ENCODE results near the gene TDRD3. TPM values are rescaled to one million over a fixed set of nuclear protein-coding genes. Genes with fewer than 3 reads are reported as not detected.

TDRD3 gene
- total RNA-seq, 1 experiment from 2014 or later: 10.8 TPM

GRCh38 chr13:60426075-60426474 is 29.1 kb downstream of the TDRD3 start:
- no peaks in the 10 kb centered on the region for H3K36me3 ChIP-seq (ENCODE audit: control insufficient read depth, insufficient read depth, low read length)
- no peaks in the 10 kb centered on the region for H3K27me3 ChIP-seq (ENCODE audit: control insufficient read depth, insufficient read depth, low read length)
- ChIA-PET POLR2A (no interaction called here), CTCF (no interaction called here)
- no TSS peak for BruUV-seq (replicated peaks)
- DNase-seq (ENCODE audit: low read depth, low spot score) (no peak), ATAC-seq (no peak)
- no peak overlapping the region for H3K4me3 ChIP-seq (ENCODE audit: low read depth in 2 of 2, low read length in 2 of 2)
- H3K9me3 ChIP-seq (ENCODE audit: control insufficient read depth, insufficient read depth, low read depth, low read length): no peaks in the 10 kb centered on the region
- in situ Hi-C loops (cut with HindIII; ENCODE audit: low pct_unique_long_range_greater_than_20kb, low sequenced_read_pairs): no loop called here
- no peaks in the 10 kb centered on the region for H3K4me1 ChIP-seq (ENCODE audit: control insufficient read depth, insufficient read depth, low read length)
- intact Hi-C loops (cut with micrococcal nuclease; ENCODE audit: unreplicated experiment): no loop called here
- TF ChIP-seq POLR2AphosphoS5 (IDR thresholded peaks at IDR 0.05; ENCODE audit: low read depth, low read length) (no peak), TCF7L2 (IDR thresholded peaks at IDR 0.05; ENCODE audit: low read depth, low read length) (no peak), SIN3A (IDR thresholded peaks at IDR 0.05; ENCODE audit: borderline replicate concordance, insufficient read depth, low read depth, low read length) (no peak), REST (IDR thresholded peaks at IDR 0.05; ENCODE audit: insufficient read depth in 1 of 2, low read depth in 2 of 2, low read length in 1 of 2) (no peak), CTCF (IDR thresholded peaks at IDR 0.05) (no peak)
- H3K27ac ChIP-seq (ENCODE audit: low read length): no peak overlapping the region

- H3K4me1 ChIP-seq (ENCODE audit: control insufficient read depth, insufficient read depth, low read length): no peaks in the 10 kb centered on the region
- H3K27ac ChIP-seq (ENCODE audit: low read length): no peak overlapping the region
- POLR2A ChIA-PET: no interaction called here
- no peak for TF ChIP-seq REST (IDR thresholded peaks at IDR 0.05; ENCODE audit: insufficient read depth in 1 of 2, low read depth in 2 of 2, low read length in 1 of 2)
- TF ChIP-seq TCF7L2 (IDR thresholded peaks at IDR 0.05; ENCODE audit: low read depth, low read length): no peak
- TF ChIP-seq CTCF (IDR thresholded peaks at IDR 0.05): no peak
- no peak for TF ChIP-seq POLR2AphosphoS5 (IDR thresholded peaks at IDR 0.05; ENCODE audit: low read depth, low read length)
- no peak for TF ChIP-seq SIN3A (IDR thresholded peaks at IDR 0.05; ENCODE audit: borderline replicate concordance, insufficient read depth, low read depth, low read length)
- H3K27me3 ChIP-seq (ENCODE audit: control insufficient read depth, insufficient read depth, low read length): no peaks in the 10 kb centered on the region
- intact Hi-C loops (cut with micrococcal nuclease; ENCODE audit: unreplicated experiment): no loop called here
- in situ Hi-C loops (cut with HindIII; ENCODE audit: low pct_unique_long_range_greater_than_20kb, low sequenced_read_pairs): no loop called here
- ATAC-seq: no peak
- H3K4me3 ChIP-seq (ENCODE audit: low read depth in 2 of 2, low read length in 2 of 2): no peak overlapping the region
- CTCF ChIA-PET: no interaction called here
- no peaks in the 10 kb centered on the region for H3K36me3 ChIP-seq (ENCODE audit: control insufficient read depth, insufficient read depth, low read length)
- BruUV-seq (replicated peaks): no TSS peak
- no peaks in the 10 kb centered on the region for H3K9me3 ChIP-seq (ENCODE audit: control insufficient read depth, insufficient read depth, low read depth, low read length)
- no peak for DNase-seq (ENCODE audit: low read depth, low spot score)
Observed at GRCh38 chr13:60427285-60427684, 30.3 kb downstream of the TDRD3 start.

Data from Panc1 (cell line).